ENCODE data around the gene GNG13.

DNA sequence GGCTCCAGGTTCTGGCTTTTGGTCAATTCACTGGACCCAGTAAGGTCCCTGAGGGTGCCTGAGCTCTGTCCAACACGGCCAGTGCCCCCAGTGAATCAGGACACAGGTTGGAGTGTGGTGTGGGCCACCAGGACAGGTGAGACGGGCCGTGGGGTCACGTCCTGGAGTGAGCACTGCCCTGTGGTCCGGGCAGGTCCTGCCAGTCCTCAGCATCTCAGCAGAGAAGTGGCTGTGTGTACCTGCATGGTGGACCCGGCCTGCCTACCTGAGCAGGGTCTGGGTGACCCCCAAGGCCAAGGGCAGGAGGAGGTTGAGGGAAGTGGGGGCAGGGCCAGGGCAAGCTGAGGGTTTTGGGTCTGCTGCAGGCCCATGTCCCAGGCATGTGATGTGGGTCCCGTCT is 1.9 kb upstream of the GNG13 start:
- TF ChIP-seq, protein P1, sequence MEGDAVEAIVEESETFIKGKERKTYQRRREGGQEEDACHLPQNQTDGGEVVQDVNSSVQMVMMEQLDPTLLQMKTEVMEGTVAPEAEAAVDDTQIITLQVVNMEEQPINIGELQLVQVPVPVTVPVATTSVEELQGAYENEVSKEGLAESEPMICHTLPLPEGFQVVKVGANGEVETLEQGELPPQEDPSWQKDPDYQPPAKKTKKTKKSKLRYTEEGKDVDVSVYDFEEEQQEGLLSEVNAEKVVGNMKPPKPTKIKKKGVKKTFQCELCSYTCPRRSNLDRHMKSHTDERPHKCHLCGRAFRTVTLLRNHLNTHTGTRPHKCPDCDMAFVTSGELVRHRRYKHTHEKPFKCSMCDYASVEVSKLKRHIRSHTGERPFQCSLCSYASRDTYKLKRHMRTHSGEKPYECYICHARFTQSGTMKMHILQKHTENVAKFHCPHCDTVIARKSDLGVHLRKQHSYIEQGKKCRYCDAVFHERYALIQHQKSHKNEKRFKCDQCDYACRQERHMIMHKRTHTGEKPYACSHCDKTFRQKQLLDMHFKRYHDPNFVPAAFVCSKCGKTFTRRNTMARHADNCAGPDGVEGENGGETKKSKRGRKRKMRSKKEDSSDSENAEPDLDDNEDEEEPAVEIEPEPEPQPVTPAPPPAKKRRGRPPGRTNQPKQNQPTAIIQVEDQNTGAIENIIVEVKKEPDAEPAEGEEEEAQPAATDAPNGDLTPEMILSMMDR (IDR thresholded peaks at IDR 0.05): no peak
- TF ChIP-seq POLR2A (IDR thresholded peaks at IDR 0.05): no peak

All from stomach (tissue), 4 donors.